ENCODE measurements around the gene PARP8. TPM values are rescaled to one million over a fixed set of nuclear protein-coding genes. Genes with fewer than 3 reads are reported as not detected.

PARP8 gene
- total and polyA plus RNA-seq, 12 donors = 0.97 to 14.5 (median 5.2) TPM

DNA sequence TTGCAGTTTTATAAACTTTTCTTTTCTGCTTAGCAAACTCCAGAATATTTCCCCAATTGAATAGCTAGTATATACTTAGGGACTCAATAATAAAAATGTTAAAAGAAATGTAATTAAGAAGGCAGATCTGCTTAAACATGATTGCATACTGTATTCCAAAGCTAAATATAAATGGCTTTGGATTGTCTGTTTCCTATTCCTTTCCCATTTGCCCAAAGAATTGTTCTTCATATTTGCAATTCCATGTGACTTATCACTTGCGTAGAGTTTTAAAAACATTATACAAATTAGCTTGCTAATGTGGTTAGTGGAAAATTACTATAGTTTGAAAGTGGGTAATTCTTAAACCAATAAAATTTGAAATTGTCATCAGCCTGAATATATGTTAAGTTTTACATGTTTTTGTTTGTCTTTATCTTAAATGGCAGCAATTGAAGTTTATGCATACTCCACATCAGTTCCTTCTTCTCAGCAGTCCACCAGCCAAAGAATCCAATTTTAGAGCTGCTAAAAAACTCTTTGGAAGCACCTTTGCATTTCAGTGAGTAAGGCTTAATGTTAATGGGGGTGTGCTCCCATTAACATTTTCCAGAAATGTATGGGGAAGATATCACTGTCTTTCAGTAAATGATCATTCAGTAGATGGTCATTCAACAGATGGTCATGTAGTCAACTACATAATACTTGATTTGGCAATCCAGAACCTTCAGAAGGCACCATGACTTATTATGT is 161.2 kb downstream of the PARP8 start:
- H3K4me3 ChIP-seq = no peak overlapping the region
- H3K27me3 ChIP-seq = no peaks in the 10 kb centered on the region
- no peaks in the 10 kb centered on the region for H3K4me1 ChIP-seq
- H3K36me3 ChIP-seq = peaks cover 0 to 75% (median 0%) of the 10 kb centered on the region in 9 donors
- no peak overlapping the region for H3K27ac ChIP-seq
- ATAC-seq (no peak), DNase-seq (no peak)
- intact Hi-C loops (cut with DNase I) = no loop called here
- TF ChIP-seq, protein P1, sequence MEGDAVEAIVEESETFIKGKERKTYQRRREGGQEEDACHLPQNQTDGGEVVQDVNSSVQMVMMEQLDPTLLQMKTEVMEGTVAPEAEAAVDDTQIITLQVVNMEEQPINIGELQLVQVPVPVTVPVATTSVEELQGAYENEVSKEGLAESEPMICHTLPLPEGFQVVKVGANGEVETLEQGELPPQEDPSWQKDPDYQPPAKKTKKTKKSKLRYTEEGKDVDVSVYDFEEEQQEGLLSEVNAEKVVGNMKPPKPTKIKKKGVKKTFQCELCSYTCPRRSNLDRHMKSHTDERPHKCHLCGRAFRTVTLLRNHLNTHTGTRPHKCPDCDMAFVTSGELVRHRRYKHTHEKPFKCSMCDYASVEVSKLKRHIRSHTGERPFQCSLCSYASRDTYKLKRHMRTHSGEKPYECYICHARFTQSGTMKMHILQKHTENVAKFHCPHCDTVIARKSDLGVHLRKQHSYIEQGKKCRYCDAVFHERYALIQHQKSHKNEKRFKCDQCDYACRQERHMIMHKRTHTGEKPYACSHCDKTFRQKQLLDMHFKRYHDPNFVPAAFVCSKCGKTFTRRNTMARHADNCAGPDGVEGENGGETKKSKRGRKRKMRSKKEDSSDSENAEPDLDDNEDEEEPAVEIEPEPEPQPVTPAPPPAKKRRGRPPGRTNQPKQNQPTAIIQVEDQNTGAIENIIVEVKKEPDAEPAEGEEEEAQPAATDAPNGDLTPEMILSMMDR (IDR thresholded peaks at IDR 0.05) = no peak
- no peaks in the 10 kb centered on the region for H3K9me3 ChIP-seq
- WGBS, 2 donors = 46 to 98% methylated on average over 1 of the region's 1 CpG

DNA sequence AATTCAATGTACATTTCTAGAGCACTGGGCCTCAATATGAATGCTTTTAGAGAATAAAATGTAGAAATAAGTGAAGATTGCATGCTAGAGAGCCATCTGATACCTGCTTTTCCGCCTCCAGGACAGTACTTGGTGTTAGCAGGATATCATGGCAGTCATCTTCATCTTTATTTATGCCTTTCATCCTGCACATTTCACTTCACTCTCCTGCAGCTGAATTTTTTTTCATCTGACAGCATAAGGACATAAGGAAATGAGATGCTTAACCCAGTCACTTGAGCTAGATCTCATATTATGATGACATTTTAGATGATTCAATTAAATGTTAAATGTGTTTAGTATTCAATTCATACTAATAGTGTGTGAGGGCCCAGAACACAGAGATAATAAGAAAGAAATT is 162.6 kb downstream of the PARP8 start:
- intact Hi-C loops (cut with DNase I) = no loop called here
- ATAC-seq (no peak), DNase-seq (no peak)
- Histone ChIP-seq H3K27ac (no peak overlapping the region), H3K36me3 (peaks cover 0 to 74% (median 0%) of the 10 kb centered on the region in 9 donors), H3K27me3 (no peaks in the 10 kb centered on the region), H3K4me1 (no peaks in the 10 kb centered on the region), H3K4me3 (no peak overlapping the region), H3K9me3 (no peaks in the 10 kb centered on the region)
- 93% methylated on average over 1 of the region's 1 CpG for WGBS, 2 donors
- TF ChIP-seq, protein P1 (IDR thresholded peaks at IDR 0.05) = no peak

DNA sequence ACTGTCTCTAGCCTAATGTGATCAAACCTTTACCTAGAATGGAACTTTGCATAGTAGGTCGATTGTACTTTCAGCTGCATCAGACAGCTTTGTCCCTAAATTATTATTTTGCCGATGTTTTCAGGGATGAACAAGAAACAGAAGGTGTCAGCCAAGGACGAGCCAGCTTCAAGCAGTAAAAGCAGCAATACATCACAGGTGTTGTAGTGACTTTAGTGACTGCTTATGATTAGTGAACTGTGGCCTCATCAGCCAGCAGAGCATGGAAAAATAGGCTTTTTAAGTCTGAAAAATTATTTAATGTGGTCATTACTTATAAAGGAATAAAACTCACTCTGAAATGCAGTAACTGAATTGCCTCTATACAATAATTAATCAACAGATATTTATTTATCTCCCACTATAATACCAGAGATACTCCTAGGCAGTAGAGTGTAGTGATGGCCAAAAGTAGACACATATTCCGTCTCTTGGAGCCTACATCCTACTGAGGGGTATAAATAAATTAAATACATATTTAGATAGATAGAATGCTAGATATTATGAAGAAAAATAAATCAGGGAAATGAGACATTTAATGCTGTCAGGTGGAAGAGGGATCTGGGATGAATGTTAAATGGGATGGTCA is 166.3 kb downstream of the PARP8 start:
- Histone ChIP-seq H3K4me1 (no peaks in the 10 kb centered on the region), H3K27me3 (no peaks in the 10 kb centered on the region), H3K4me3 (no peak overlapping the region), H3K36me3 (peaks cover 0 to 90% (median 0%) of the 10 kb centered on the region in 9 donors), H3K27ac (no peak overlapping the region), H3K9me3 (no peaks in the 10 kb centered on the region)
- intact Hi-C loops (cut with DNase I) = no loop called here
- TF ChIP-seq, protein P1 (IDR thresholded peaks at IDR 0.05) = no peak
- DNase-seq = no peak
- no peak for ATAC-seq
- 92% methylated on average over 4 of the region's 4 CpGs for WGBS, 2 donors

DNA sequence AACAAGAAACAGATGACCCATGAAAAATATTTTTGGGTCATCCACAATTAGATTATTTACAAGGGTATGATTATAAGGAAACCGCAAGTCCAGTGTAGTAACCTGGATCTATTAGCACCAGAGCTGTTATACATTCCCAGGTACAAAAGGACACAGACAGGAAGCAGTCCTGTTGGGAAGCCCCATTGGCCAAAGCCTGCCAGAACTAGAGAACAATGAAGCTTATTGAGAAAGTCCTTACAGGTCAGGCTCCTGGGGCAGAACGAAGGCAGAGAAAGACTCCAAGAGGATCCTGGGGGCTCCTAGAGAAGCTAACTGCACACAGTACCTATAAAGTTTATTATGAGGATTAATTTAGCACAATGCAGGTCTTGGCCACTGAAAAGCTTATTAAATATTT is 169.9 kb downstream of the PARP8 start:
- H3K27me3 ChIP-seq = no peaks in the 10 kb centered on the region
- H3K4me3 ChIP-seq = no peak overlapping the region
- no peaks in the 10 kb centered on the region for H3K4me1 ChIP-seq
- H3K9me3 ChIP-seq = no peaks in the 10 kb centered on the region
- 94 to 95% methylated on average over 2 of the region's 2 CpGs for WGBS, 2 donors
- no peak for DNase-seq
- H3K36me3 ChIP-seq = peaks cover 0 to 79% (median 0%) of the 10 kb centered on the region in 9 donors
- H3K27ac ChIP-seq = no peak overlapping the region
- no peak for ATAC-seq
- intact Hi-C loops (cut with DNase I) = no loop called here
- TF ChIP-seq, protein P1 (IDR thresholded peaks at IDR 0.05) = no peak

All from heart right ventricle (tissue), 16 donors.